Measurements from ENCODE around the gene CTNNA3. TPM values are rescaled to one million over a fixed set of nuclear protein-coding genes. Genes with fewer than 3 reads are reported as not detected.

The CTNNA3 gene
- polyA plus RNA-seq, 1 experiment, result not detected

DNA sequence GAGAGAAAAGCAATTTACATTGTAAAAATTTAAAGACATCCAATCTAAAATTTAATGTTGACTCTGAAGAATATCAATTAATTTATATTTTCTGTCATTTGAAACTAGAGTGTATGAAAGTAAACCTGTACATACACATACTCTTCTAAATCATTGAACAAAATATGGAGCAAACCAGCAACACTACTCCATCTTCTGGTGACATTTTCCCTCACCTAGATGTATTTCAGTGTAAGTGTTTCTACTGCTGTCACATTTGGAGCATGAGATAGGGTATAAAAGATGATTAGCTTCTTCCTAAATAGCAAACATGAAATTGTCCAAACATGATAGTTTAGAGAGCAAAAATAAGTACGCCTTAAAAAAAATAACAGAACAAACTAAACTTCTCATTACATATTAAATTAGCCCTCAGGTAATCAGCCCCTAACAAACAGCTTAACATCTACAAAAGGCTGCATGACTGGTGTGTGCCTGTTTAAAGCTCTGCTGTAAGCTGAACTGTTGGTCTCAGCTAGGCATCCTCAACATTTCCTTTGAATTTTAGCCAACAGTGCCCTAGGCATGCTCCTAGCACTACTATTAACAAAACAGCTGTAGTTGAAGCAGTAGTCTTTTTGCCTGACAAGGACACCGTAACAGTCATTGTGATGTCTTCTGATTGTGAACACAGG is 189.8 kb downstream of the CTNNA3 start:
- ChIA-PET CTCF (interaction anchor here (0.6 to 1.1 kb wide), 2 partner anchors 11 to 15 kb away, joined by 3 to 5 read pairs; no protein-coding TSS in a partner anchor), POLR2A (no interaction called here)
- TF ChIP-seq CTCF (IDR thresholded peaks at IDR 0.05; ENCODE audit: insufficient read depth, low read depth, low read length), result no peak
- no peak overlapping the region for H3K4me3 ChIP-seq (ENCODE audit: low read depth, low read length)
- no peak for DNase-seq (ENCODE audit: low read depth)
- no peaks in the 10 kb centered on the region for H3K27me3 ChIP-seq (ENCODE audit: control insufficient read depth, insufficient read depth, low read length)
- H3K36me3 ChIP-seq (ENCODE audit: control insufficient read depth, insufficient read depth, low read length), result no peaks in the 10 kb centered on the region

DNA sequence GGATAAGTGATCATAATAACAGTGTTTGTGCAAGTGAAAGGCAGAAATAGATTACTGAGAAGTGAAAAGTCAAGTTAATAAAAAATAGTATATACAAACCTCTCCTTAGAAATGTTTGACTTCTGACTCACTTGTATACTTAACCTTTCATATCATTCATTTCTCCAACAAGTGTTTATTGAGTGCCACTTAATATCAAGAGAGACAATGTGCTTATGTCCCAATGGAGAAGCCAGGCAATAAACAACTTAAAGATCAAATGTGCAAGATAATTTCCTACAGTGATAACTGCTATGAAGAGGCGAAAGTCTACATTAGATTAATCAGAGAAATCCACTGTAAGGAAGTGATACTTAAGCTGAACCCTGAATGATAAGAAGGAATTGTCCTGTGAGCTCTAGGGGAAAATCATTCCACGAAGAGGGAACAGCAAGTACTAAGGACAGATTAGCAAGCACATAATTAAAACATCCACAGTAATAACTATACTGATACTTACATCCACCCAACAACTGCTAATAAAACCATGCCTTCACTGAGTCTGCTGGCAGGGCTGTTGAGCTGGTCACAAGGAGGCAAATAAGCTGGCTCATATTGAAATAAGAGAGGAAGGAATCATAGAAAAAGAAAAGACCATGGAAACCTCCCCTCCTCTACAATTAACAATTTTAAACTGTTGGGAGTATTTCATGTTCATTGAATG is 203.5 kb downstream of the CTNNA3 start:
- H3K27me3 ChIP-seq (ENCODE audit: control insufficient read depth, insufficient read depth, low read length), result no peaks in the 10 kb centered on the region
- no peak overlapping the region for H3K4me3 ChIP-seq (ENCODE audit: low read depth, low read length)
- H3K36me3 ChIP-seq (ENCODE audit: control insufficient read depth, insufficient read depth, low read length), result no peaks in the 10 kb centered on the region
- ChIA-PET POLR2A (no interaction called here), CTCF (interaction anchor here (0.6 to 0.7 kb wide), 2 partner anchors 18 to 29 kb away, joined by 3 read pairs; no protein-coding TSS in a partner anchor)
- TF ChIP-seq CTCF (IDR thresholded peaks at IDR 0.05; ENCODE audit: insufficient read depth, low read depth, low read length), result no peak
- DNase-seq (ENCODE audit: low read depth), result no peak

GRCh38 chr10:67487906-67488619 is 207.9 kb downstream of the CTNNA3 start:
- POLR2A ChIA-PET, result no interaction called here

DNA sequence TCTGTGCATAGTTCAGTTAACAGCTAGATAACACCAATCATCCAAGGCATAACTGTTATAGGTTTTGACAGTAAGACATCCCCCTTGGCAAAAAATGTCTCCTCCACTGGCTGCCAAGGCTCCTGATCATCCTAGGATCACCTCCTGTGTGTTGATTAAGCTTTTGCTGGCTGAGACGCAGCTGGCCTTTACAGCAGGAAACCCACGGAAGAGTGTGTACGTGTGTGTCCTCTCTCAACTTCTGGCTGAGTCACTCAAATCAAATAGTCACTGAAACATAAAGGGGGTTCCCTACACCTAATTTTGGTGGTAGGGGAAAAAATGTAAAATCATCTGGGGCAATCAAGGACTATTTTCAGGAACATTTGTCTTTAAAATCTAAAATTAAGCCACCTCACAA is 208.8 kb downstream of the CTNNA3 start:
- Histone ChIP-seq H3K27me3 (ENCODE audit: control insufficient read depth, insufficient read depth, low read length) (no peaks in the 10 kb centered on the region), H3K36me3 (ENCODE audit: control insufficient read depth, insufficient read depth, low read length) (no peaks in the 10 kb centered on the region), H3K4me3 (ENCODE audit: low read depth, low read length) (no peak overlapping the region)
- CTCF ChIA-PET, result no interaction called here
- DNase-seq (ENCODE audit: low read depth), result no peak
- POLR2A ChIA-PET, result no interaction called here
- no peak for TF ChIP-seq CTCF (IDR thresholded peaks at IDR 0.05; ENCODE audit: insufficient read depth, low read depth, low read length)

More at GRCh38 chr10:67487906-67488619, 207.9 kb downstream of the CTNNA3 start:
- Histone ChIP-seq H3K27me3 (ENCODE audit: control insufficient read depth, insufficient read depth, low read length) (no peaks in the 10 kb centered on the region), H3K4me3 (ENCODE audit: low read depth, low read length) (no peak overlapping the region), H3K36me3 (ENCODE audit: control insufficient read depth, insufficient read depth, low read length) (no peaks in the 10 kb centered on the region)
- no peak for DNase-seq (ENCODE audit: low read depth)
- CTCF ChIA-PET, result no interaction called here
- no peak for TF ChIP-seq CTCF (IDR thresholded peaks at IDR 0.05; ENCODE audit: insufficient read depth, low read depth, low read length)

- no peak for DNase-seq (ENCODE audit: low read depth)
- CTCF ChIA-PET, result no interaction called here
- H3K27me3 ChIP-seq (ENCODE audit: control insufficient read depth, insufficient read depth, low read length), result no peaks in the 10 kb centered on the region
These were observed 218.1 kb downstream of the CTNNA3 start for GRCh38 chr10:67477868-67478267.

More at GRCh38 chr10:67477868-67478267, 218.1 kb downstream of the CTNNA3 start:
- POLR2A ChIA-PET, result no interaction called here
- no peak for TF ChIP-seq CTCF (IDR thresholded peaks at IDR 0.05; ENCODE audit: insufficient read depth, low read depth, low read length)
- Histone ChIP-seq H3K36me3 (ENCODE audit: control insufficient read depth, insufficient read depth, low read length) (no peaks in the 10 kb centered on the region), H3K4me3 (ENCODE audit: low read depth, low read length) (no peak overlapping the region)

Data from BJ (cell line).